ENCODE results near the gene HSPB7.
A peak's percentile ranks its signal among the peaks of the same experiment; 100 is the strongest.

- TF ChIP-seq CTCF (IDR thresholded peaks at IDR 0.05; ENCODE audit: low read depth, low read length) = peak; percentile 42
- TF ChIP-seq EZH2phosphoT487 (IDR thresholded peaks at IDR 0.05; ENCODE audit: low read depth) = no peak
Measured at GRCh38 chr1:16032388-16033102, 14.7 kb upstream of the HSPB7 start.

Measured in OCI-LY3 (cell line).